ENCODE results near the gene GABRA5. TPM values are rescaled to one million over a fixed set of nuclear protein-coding genes. Genes with fewer than 3 reads are reported as not detected.

The GABRA5 gene
- total and polyA plus RNA-seq, 2 of the 13 experiments (the other 11 are each of a cell fraction or from before 2014, with no cell fraction given): not detected

- TF ChIP-seq ZNF318 (CRISPR knock-in tag; IDR thresholded peaks at IDR 0.05): no peak
Observed at GRCh38 chr15:26892182-26892518, 25.3 kb downstream of the GABRA5 start (continued).

- ATAC-seq (no peak), DNase-seq (ENCODE audit: low spot score) (no peak), FAIRE-seq (no peak)
- Histone ChIP-seq H4K20me1 (ENCODE audit: insufficient read depth, low read length) (no peaks in the 10 kb centered on the region), H3K9ac (ENCODE audit: insufficient read depth, low read depth, low read length) (no peak overlapping the region), H3K36me3 (replicated peaks in 1 of 2; ENCODE audit: control insufficient read depth in 1 of 2, insufficient read depth in 2 of 2, low read length in 2 of 2) (no peaks in the 10 kb centered on the region), H3K27ac (ENCODE audit: extremely low read length, insufficient read depth, low read length) (no peak overlapping the region), H3K4me1 (ENCODE audit: insufficient read depth, low read length) (peaks cover 9% of the 10 kb centered on the region), H3K4me2 (ENCODE audit: low read depth, low read length) (no peak overlapping the region), H3K79me2 (ENCODE audit: insufficient read depth, low read length) (no peaks in the 10 kb centered on the region), H2AFZ (ENCODE audit: low read length) (no peak overlapping the region), H3K27me3 (ENCODE audit: control insufficient read depth in 1 of 2, insufficient read depth in 2 of 2, low read length in 2 of 2) (0 out of 5 replicates have a peak, but pooled peaks cover 0 to 1% of the 10 kb centered on the region in 2 experiments), H3K9me3 (ENCODE audit: low read length) (no peaks in the 10 kb centered on the region), H3K4me3 (replicated peaks in 1 of 3; ENCODE audit: insufficient read depth in 1 of 3, low read depth in 2 of 3, low read length in 3 of 3) (no peak overlapping the region)
- 58% methylated on average over 14 of the region's 14 CpGs for WGBS (ENCODE audit: low lambda C conversion rate)
- in situ Hi-C loops (cut with HindIII; ENCODE audit: extremely low pct_ligation_motif_present, low pct_unique_long_range_greater_than_20kb): loop anchor here (5.0 kb wide), 2 partner anchors 125 to 465 kb away; no protein-coding TSS in a partner anchor
- BruUV-seq (replicated peaks): no TSS peak
- intact Hi-C loops (cut with micrococcal nuclease; ENCODE audit: unreplicated experiment): no loop called here
- ChIA-PET POLR2A (no interaction called here), CTCF (ENCODE audit: low intra/inter-chr PET ratio, low total read pairs) (no interaction called here)
- TF ChIP-seq DRAP1 (CRISPR knock-in tag; IDR thresholded peaks at IDR 0.05) (no peak), KAT7 (CRISPR knock-in tag; IDR thresholded peaks at IDR 0.05; ENCODE audit: borderline replicate concordance) (no peak), TCF12 (IDR thresholded peaks at IDR 0.05) (no peak), TCF12 (CRISPR knock-in tag; IDR thresholded peaks at IDR 0.05) (no peak), FOXA1 (IDR thresholded peaks at IDR 0.05) (no peak), FOXA1 (CRISPR knock-in tag; IDR thresholded peaks at IDR 0.05) (no peak), ZNF329 (CRISPR knock-in tag; IDR thresholded peaks at IDR 0.05; ENCODE audit: low read depth) (no peak), STAT6 (CRISPR knock-in tag; IDR thresholded peaks at IDR 0.05; ENCODE audit: borderline replicate concordance) (no peak), ETS1 (CRISPR knock-in tag; IDR thresholded peaks at IDR 0.05) (no peak)
Observed at GRCh38 chr15:26892678-26893077, 25.8 kb downstream of the GABRA5 start.

All from HepG2 (cell line).